NCI-H526 (cell line): Measurements from ENCODE around the gene COQ6.
"Not testable (repeated sequence)": the region's sequence is repeated elsewhere in the genome, so short reads cannot be mapped to it uniquely, and the experiment has no call there.

Source experiments
- DNase-seq, 2 experiments: peaks; one replicate each; lab custom pipeline; 2025; lab: John Stamatoyannopoulos, UW

COQ6 gene

GRCh38 chr14:73988065-73988464, 38.0 kb downstream of the COQ6 start:
- DNase-seq: no peak

GRCh38 chr14:73988656-73989055, 38.6 kb downstream of the COQ6 start:
- not testable (repeated sequence) for DNase-seq

- no peak for DNase-seq
Measured at GRCh38 chr14:73991092-73991491, 41.0 kb downstream of the COQ6 start.

GRCh38 chr14:73994926-73995325, 44.8 kb downstream of the COQ6 start:
- DNase-seq: not testable (repeated sequence)

- DNase-seq: no peak
Measured at GRCh38 chr14:73995977-73996378, 45.9 kb downstream of the COQ6 start.

GRCh38 chr14:73996731-73997107, 46.6 kb downstream of the COQ6 start:
- no peak for DNase-seq

- no peak for DNase-seq
Measured at GRCh38 chr14:73997108-73997943, 47.2 kb downstream of the COQ6 start.

GRCh38 chr14:73997944-73998447, 47.9 kb downstream of the COQ6 start:
- no peak for DNase-seq

GRCh38 chr14:73998726-73999125, 48.6 kb downstream of the COQ6 start:
- DNase-seq: no peak

- DNase-seq: not testable (repeated sequence)
Measured at GRCh38 chr14:74005664-74006063, 55.6 kb downstream of the COQ6 start.

- no peak for DNase-seq
Measured at GRCh38 chr14:74008843-74009499, 58.9 kb downstream of the COQ6 start.
